ENCODE measurements around the gene HCN3.

DNA sequence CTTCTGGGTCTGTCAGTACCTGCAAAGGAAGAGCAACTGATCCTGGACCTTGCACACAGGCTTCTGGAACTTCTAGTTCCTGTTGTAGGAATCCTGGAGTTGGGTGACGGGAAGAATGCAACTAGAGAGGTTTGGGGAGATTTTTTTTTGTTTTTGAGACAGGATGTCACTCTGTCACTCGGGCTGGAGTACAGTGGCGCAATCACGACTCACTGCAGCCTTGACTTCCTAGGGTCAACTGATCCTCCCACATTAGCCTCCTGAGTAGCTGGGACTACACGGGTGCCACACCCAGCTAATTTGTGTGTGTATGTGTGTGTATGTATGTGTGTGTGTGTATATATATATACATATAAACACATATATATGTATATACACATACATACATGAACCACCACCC lies 40.8 kb upstream of the HCN3 start:
- TF ChIP-seq POLR2A (IDR thresholded peaks at IDR 0.05), result no peak
- TF ChIP-seq, protein P1, sequence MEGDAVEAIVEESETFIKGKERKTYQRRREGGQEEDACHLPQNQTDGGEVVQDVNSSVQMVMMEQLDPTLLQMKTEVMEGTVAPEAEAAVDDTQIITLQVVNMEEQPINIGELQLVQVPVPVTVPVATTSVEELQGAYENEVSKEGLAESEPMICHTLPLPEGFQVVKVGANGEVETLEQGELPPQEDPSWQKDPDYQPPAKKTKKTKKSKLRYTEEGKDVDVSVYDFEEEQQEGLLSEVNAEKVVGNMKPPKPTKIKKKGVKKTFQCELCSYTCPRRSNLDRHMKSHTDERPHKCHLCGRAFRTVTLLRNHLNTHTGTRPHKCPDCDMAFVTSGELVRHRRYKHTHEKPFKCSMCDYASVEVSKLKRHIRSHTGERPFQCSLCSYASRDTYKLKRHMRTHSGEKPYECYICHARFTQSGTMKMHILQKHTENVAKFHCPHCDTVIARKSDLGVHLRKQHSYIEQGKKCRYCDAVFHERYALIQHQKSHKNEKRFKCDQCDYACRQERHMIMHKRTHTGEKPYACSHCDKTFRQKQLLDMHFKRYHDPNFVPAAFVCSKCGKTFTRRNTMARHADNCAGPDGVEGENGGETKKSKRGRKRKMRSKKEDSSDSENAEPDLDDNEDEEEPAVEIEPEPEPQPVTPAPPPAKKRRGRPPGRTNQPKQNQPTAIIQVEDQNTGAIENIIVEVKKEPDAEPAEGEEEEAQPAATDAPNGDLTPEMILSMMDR (IDR thresholded peaks at IDR 0.05), result no peak

Data from testis (tissue), 2 donors.